IPS DF 6.9 (cell line): ENCODE results near the gene KCNT1.

Source experiments
- DNase-seq: peaks from one replicate; pipeline ENCODE4 v3.0.0-alpha.2; 2013; ENCODE audit warnings: low read depth, low spot score
- H3K27ac ChIP-seq: one replicate; pipeline ENCODE4 v1.5.1; 2013; ENCODE audit warnings: low read length, control low read depth
- H3K27me3 ChIP-seq: 2 replicates; pipeline ENCODE4 v1.6.1; 2013; ENCODE audit warnings: mild to moderate bottlenecking, low read length; ENCODE audit not compliant: control insufficient read depth, insufficient read depth
- H3K36me3 ChIP-seq: 2 replicates; pipeline ENCODE4 v1.6.1; 2013; ENCODE audit warnings: low read length; ENCODE audit not compliant: control insufficient read depth, insufficient read depth
- H3K4me1 ChIP-seq: 2 replicates; pipeline ENCODE4 v1.6.1; 2013; ENCODE audit warnings: low read length; ENCODE audit not compliant: control insufficient read depth, insufficient read depth
- H3K4me3 ChIP-seq: 2 replicates; pipeline ENCODE4 v1.5.1; 2013; ENCODE audit warnings: mild to moderate bottlenecking, low read length
- H3K9me3 ChIP-seq: 2 replicates; pipeline ENCODE4 v1.6.1; 2013; ENCODE audit warnings: low read length, inconsistent platforms; ENCODE audit not compliant: control insufficient read depth, insufficient read depth
- WGBS: extraction: QIAGEN DNeasy Blood & Tissue Kit; methylation state at CpG from one replicate; pipeline ENCODE4 v1.1.7; 2013; ENCODE audit warnings: mixed read lengths, missing lambda C conversion rate; ENCODE audit not compliant: insufficient read length, insufficient coverage; 5-methylcytosine and 5-hydroxymethylcytosine counted together

KCNT1 gene

GRCh38 chr9:135756576-135756975, 54.6 kb downstream of the KCNT1 start:
- no CpG with 5 or more reads among the region's 10 CpGs for WGBS

GRCh38 chr9:135757356-135757755, 55.4 kb downstream of the KCNT1 start:
- Histone ChIP-seq H3K9me3 (no peaks in the 10 kb centered on the region), H3K4me3 (no peak overlapping the region), H3K36me3 (no peaks in the 10 kb centered on the region; the same call in 1 of the 2 replicates), H3K4me1 (no peaks in the 10 kb centered on the region), H3K27ac (no peak overlapping the region), H3K27me3 (no peaks in the 10 kb centered on the region)
- no peak for DNase-seq
- WGBS: no CpG with 5 or more reads among the region's 14 CpGs

More at GRCh38 chr9:135756576-135756975, 54.6 kb downstream of the KCNT1 start:
- H3K36me3 ChIP-seq: no peaks in the 10 kb centered on the region; the same call in 1 of the 2 replicates
- H3K4me3 ChIP-seq: no peak overlapping the region
- no peaks in the 10 kb centered on the region for H3K9me3 ChIP-seq
- H3K27me3 ChIP-seq: no peaks in the 10 kb centered on the region
- no peak for DNase-seq
- H3K4me1 ChIP-seq: no peaks in the 10 kb centered on the region
- H3K27ac ChIP-seq: no peak overlapping the region

GRCh38 chr9:135758056-135758455, 56.1 kb downstream of the KCNT1 start:
- H3K27ac ChIP-seq: no peak overlapping the region
- DNase-seq: no peak
- H3K9me3 ChIP-seq: no peaks in the 10 kb centered on the region
- no peaks in the 10 kb centered on the region for H3K27me3 ChIP-seq
- H3K4me1 ChIP-seq: no peaks in the 10 kb centered on the region
- no peaks in the 10 kb centered on the region; the same call in 1 of the 2 replicates for H3K36me3 ChIP-seq
- no CpG with 5 or more reads among the region's 21 CpGs for WGBS
- H3K4me3 ChIP-seq: no peak overlapping the region

- WGBS: no CpG with 5 or more reads among the region's 10 CpGs
These were observed 56.9 kb downstream of the KCNT1 start for GRCh38 chr9:135758870-135759269.

GRCh38 chr9:135759676-135760300, 57.8 kb downstream of the KCNT1 start:
- no peaks in the 10 kb centered on the region for H3K27me3 ChIP-seq
- DNase-seq: no peak
- no peaks in the 10 kb centered on the region for H3K4me1 ChIP-seq
- H3K4me3 ChIP-seq: no peak overlapping the region
- WGBS: no CpG with 5 or more reads among the region's 24 CpGs
- H3K27ac ChIP-seq: no peak overlapping the region
- H3K9me3 ChIP-seq: no peaks in the 10 kb centered on the region
- no peaks in the 10 kb centered on the region; the same call in 1 of the 2 replicates for H3K36me3 ChIP-seq

More at GRCh38 chr9:135758870-135759269, 56.9 kb downstream of the KCNT1 start:
- H3K4me1 ChIP-seq: no peaks in the 10 kb centered on the region
- no peak overlapping the region for H3K4me3 ChIP-seq
- no peaks in the 10 kb centered on the region for H3K9me3 ChIP-seq
- H3K27me3 ChIP-seq: no peaks in the 10 kb centered on the region
- DNase-seq: no peak
- no peaks in the 10 kb centered on the region; the same call in 1 of the 2 replicates for H3K36me3 ChIP-seq
- no peak overlapping the region for H3K27ac ChIP-seq

GRCh38 chr9:135760465-135760864, 58.5 kb downstream of the KCNT1 start:
- no peak overlapping the region for H3K27ac ChIP-seq
- no peak overlapping the region for H3K4me3 ChIP-seq
- DNase-seq: no peak
- H3K9me3 ChIP-seq: no peaks in the 10 kb centered on the region
- no peaks in the 10 kb centered on the region; the same call in 1 of the 2 replicates for H3K36me3 ChIP-seq
- no peaks in the 10 kb centered on the region for H3K4me1 ChIP-seq
- WGBS: no CpG with 5 or more reads among the region's 12 CpGs
- H3K27me3 ChIP-seq: no peaks in the 10 kb centered on the region

- no peaks in the 10 kb centered on the region for H3K27me3 ChIP-seq
- no peak overlapping the region for H3K4me3 ChIP-seq
- H3K9me3 ChIP-seq: no peaks in the 10 kb centered on the region
- WGBS: no CpG with 5 or more reads among the region's 20 CpGs
- H3K36me3 ChIP-seq: no peaks in the 10 kb centered on the region; the same call in 1 of the 2 replicates
- H3K4me1 ChIP-seq: no peaks in the 10 kb centered on the region
- DNase-seq: no peak
- no peak overlapping the region for H3K27ac ChIP-seq
These were observed 59.3 kb downstream of the KCNT1 start for GRCh38 chr9:135761150-135761844.

GRCh38 chr9:135761845-135762168, 59.8 kb downstream of the KCNT1 start:
- no CpG with 5 or more reads among the region's 16 CpGs for WGBS
- Histone ChIP-seq H3K36me3 (no peaks in the 10 kb centered on the region; the same call in 1 of the 2 replicates), H3K4me3 (no peak overlapping the region), H3K9me3 (no peaks in the 10 kb centered on the region), H3K4me1 (no peaks in the 10 kb centered on the region), H3K27ac (no peak overlapping the region), H3K27me3 (no peaks in the 10 kb centered on the region)
- no peak for DNase-seq

GRCh38 chr9:135762921-135763320, 60.9 kb downstream of the KCNT1 start:
- DNase-seq: no peak
- Histone ChIP-seq H3K27me3 (no peaks in the 10 kb centered on the region), H3K4me1 (no peaks in the 10 kb centered on the region), H3K27ac (no peak overlapping the region), H3K36me3 (no peaks in the 10 kb centered on the region; the same call in 1 of the 2 replicates), H3K4me3 (no peak overlapping the region), H3K9me3 (no peaks in the 10 kb centered on the region)
- WGBS: no CpG with 5 or more reads among the region's 13 CpGs

- Histone ChIP-seq H3K27ac (no peak overlapping the region), H3K27me3 (no peaks in the 10 kb centered on the region), H3K36me3 (no peaks in the 10 kb centered on the region), H3K9me3 (no peaks in the 10 kb centered on the region), H3K4me1 (no peaks in the 10 kb centered on the region), H3K4me3 (no peak overlapping the region)
- no CpG with 5 or more reads among the region's 24 CpGs for WGBS
- no peak for DNase-seq
These were observed 61.9 kb downstream of the KCNT1 start for GRCh38 chr9:135763716-135764446.
